Measurements from ENCODE around the gene VEZF1. TPM values are rescaled to one million over a fixed set of nuclear protein-coding genes. Genes with fewer than 3 reads are reported as not detected.

VEZF1 gene
- total RNA-seq, 1 experiment from 2014 or later = 49.3 TPM

- no peak for DNase-seq (ENCODE audit: low read depth, low spot score)
- in situ Hi-C loops (cut with HindIII; ENCODE audit: low pct_unique_long_range_greater_than_20kb, low sequenced_read_pairs) = no loop called here
Measured at GRCh38 chr17:57944908-57945307, 43.1 kb downstream of the VEZF1 start.

GRCh38 chr17:57943645-57944044 lies 44.4 kb downstream of the VEZF1 start:
- DNase-seq (ENCODE audit: low read depth, low spot score) = no peak
- in situ Hi-C loops (cut with HindIII; ENCODE audit: low pct_unique_long_range_greater_than_20kb, low sequenced_read_pairs) = no loop called here

- DNase-seq (ENCODE audit: low read depth, low spot score) = no peak
- in situ Hi-C loops (cut with HindIII; ENCODE audit: low pct_unique_long_range_greater_than_20kb, low sequenced_read_pairs) = no loop called here
Measured at GRCh38 chr17:57943140-57943539, 44.9 kb downstream of the VEZF1 start.

GRCh38 chr17:57941384-57942370 lies 46.4 kb downstream of the VEZF1 start:
- in situ Hi-C loops (cut with HindIII; ENCODE audit: low pct_unique_long_range_greater_than_20kb, low sequenced_read_pairs) = no loop called here
- peak; percentile 49 for DNase-seq (ENCODE audit: low read depth, low spot score)

GRCh38 chr17:57940653-57941329 lies 47.3 kb downstream of the VEZF1 start:
- no peak for DNase-seq (ENCODE audit: low read depth, low spot score)
- in situ Hi-C loops (cut with HindIII; ENCODE audit: low pct_unique_long_range_greater_than_20kb, low sequenced_read_pairs) = no loop called here

GRCh38 chr17:57940231-57940630 lies 47.8 kb downstream of the VEZF1 start:
- in situ Hi-C loops (cut with HindIII; ENCODE audit: low pct_unique_long_range_greater_than_20kb, low sequenced_read_pairs) = no loop called here
- no peak for DNase-seq (ENCODE audit: low read depth, low spot score)

- no peak for DNase-seq (ENCODE audit: low read depth, low spot score)
- in situ Hi-C loops (cut with HindIII; ENCODE audit: low pct_unique_long_range_greater_than_20kb, low sequenced_read_pairs) = no loop called here
Measured at GRCh38 chr17:57939797-57940196, 48.3 kb downstream of the VEZF1 start.

GRCh38 chr17:57938061-57938502 lies 50.0 kb downstream of the VEZF1 start:
- in situ Hi-C loops (cut with HindIII; ENCODE audit: low pct_unique_long_range_greater_than_20kb, low sequenced_read_pairs) = no loop called here

GRCh38 chr17:57937492-57937891 lies 50.6 kb downstream of the VEZF1 start:
- in situ Hi-C loops (cut with HindIII; ENCODE audit: low pct_unique_long_range_greater_than_20kb, low sequenced_read_pairs) = no loop called here
- no peak for DNase-seq (ENCODE audit: low read depth, low spot score)

More at GRCh38 chr17:57938061-57938502, 50.0 kb downstream of the VEZF1 start:
- DNase-seq (ENCODE audit: low read depth, low spot score) = no peak

- in situ Hi-C loops (cut with HindIII; ENCODE audit: low pct_unique_long_range_greater_than_20kb, low sequenced_read_pairs) = no loop called here
- DNase-seq (ENCODE audit: low read depth, low spot score) = peak; percentile 32
Measured at GRCh38 chr17:57935833-57936807, 51.9 kb downstream of the VEZF1 start.

GRCh38 chr17:57931488-57932137 lies 56.4 kb downstream of the VEZF1 start:
- DNase-seq (ENCODE audit: low read depth, low spot score) = peak; percentile 58
- in situ Hi-C loops (cut with HindIII; ENCODE audit: low pct_unique_long_range_greater_than_20kb, low sequenced_read_pairs) = no loop called here

GRCh38 chr17:57930239-57930638 lies 57.8 kb downstream of the VEZF1 start:
- no peak for DNase-seq (ENCODE audit: low read depth, low spot score)
- in situ Hi-C loops (cut with HindIII; ENCODE audit: low pct_unique_long_range_greater_than_20kb, low sequenced_read_pairs) = no loop called here

GRCh38 chr17:57929386-57929785 lies 58.7 kb downstream of the VEZF1 start:
- in situ Hi-C loops (cut with HindIII; ENCODE audit: low pct_unique_long_range_greater_than_20kb, low sequenced_read_pairs) = no loop called here
- DNase-seq (ENCODE audit: low read depth, low spot score) = no peak

GRCh38 chr17:57928928-57929327 lies 59.1 kb downstream of the VEZF1 start:
- no peak for DNase-seq (ENCODE audit: low read depth, low spot score)
- in situ Hi-C loops (cut with HindIII; ENCODE audit: low pct_unique_long_range_greater_than_20kb, low sequenced_read_pairs) = no loop called here

- in situ Hi-C loops (cut with HindIII; ENCODE audit: low pct_unique_long_range_greater_than_20kb, low sequenced_read_pairs) = no loop called here
- DNase-seq (ENCODE audit: low read depth, low spot score) = peak; percentile 54
Measured at GRCh38 chr17:57927048-57927723, 60.9 kb downstream of the VEZF1 start.

- DNase-seq (ENCODE audit: low read depth, low spot score) = no peak
- in situ Hi-C loops (cut with HindIII; ENCODE audit: low pct_unique_long_range_greater_than_20kb, low sequenced_read_pairs) = no loop called here
Measured at GRCh38 chr17:57926723-57927047, 61.4 kb downstream of the VEZF1 start.
